Suprapubic skin (tissue), 4 donors: Measurements from ENCODE around the gene GUCY1A1.

ENCODE experiments used
- CTCF ChIP-seq, 2 donors: fragments of 200-600 bp in 1 of 2; fragments of 450-650 bp in 1 of 2; sonication (generic) in 1 of 2; IDR thresholded peaks; one replicate each; pipeline ENCODE4 v1.5.1; 2016 to 2019; ENCODE audit warnings: antibody characterized with exemption in 2 of 2, mild to moderate bottlenecking in 1 of 2, moderate library complexity in 1 of 2
- POLR2A ChIP-seq, 2 donors: fragments of 450-650 bp; IDR thresholded peaks; one replicate each; pipeline ENCODE4 v1.6.1; 2017; ENCODE audit warnings: antibody characterized with exemption in 2 of 2, mild to moderate bottlenecking in 2 of 2, moderate library complexity in 2 of 2
- POLR2AphosphoS5 ChIP-seq, 3 donors: sonication (generic); formaldehyde crosslinking; IDR thresholded peaks; one replicate each; pipeline ENCODE4 v1.6.1; 2017; ENCODE audit warnings: antibody characterized with exemption in 3 of 3

GRCh38 chr4:155678011-155678410 is 11.4 kb downstream of the GUCY1A1 start:
- TF ChIP-seq POLR2AphosphoS5 (IDR thresholded peaks at IDR 0.05) (no peak), POLR2A (IDR thresholded peaks at IDR 0.05) (no peak), CTCF (IDR thresholded peaks at IDR 0.05) (no peak)
